ENCODE results near the gene BICDL1.

DNA sequence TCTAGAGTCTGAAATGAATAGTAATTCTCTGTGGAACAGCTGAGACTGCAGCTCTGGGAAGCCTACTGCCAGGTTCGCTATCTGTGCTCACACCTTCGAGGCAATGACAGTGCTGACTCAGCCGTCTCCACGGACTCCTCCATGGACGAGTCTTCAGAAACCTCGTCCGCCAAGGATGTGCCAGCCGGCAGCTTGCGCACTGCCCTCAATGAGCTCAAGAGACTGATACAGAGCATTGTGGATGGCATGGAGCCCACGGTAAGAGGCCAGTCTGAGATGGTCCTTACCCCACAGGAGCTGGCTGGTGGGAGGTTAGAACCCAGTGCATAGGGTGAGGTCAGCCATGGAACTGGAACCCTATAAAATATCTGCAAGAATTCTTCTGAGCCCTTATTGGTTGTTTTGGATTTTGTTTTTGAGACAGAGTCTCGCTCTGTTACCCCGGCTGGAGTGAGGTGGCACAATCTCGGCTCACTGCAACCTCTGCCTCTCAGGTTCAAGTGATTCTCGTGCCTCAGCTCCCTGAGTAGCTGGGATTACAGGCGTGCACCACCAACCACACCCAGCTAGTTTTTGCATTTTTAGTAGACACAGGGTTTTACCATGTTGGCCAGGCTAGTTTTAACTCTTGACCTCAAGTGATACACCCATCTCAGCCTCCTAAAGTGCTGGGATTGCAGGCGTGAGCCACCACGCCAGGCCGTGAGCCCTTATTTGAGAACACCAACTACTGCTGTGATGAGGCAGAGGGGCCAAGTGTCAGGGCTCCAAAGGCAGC is 83.6 kb downstream of the BICDL1 start:
- TF ChIP-seq CTCF (IDR thresholded peaks at IDR 0.05 in 2 of 3, conservative IDR thresholded peaks at IDR 0.05 in 1 of 3; ENCODE audit: control insufficient read depth in 2 of 3, extremely low read depth in 1 of 3, insufficient read depth in 1 of 3, low read depth in 3 of 3, low read length in 3 of 3) = no peak
- no peak for TF ChIP-seq POLR2AphosphoS2 (IDR thresholded peaks at IDR 0.05; ENCODE audit: low read depth, low read length)
